NB4 (cell line): ENCODE data around the gene PTGS1.
"Not testable (repeated sequence)": the region's sequence is repeated elsewhere in the genome, so short reads cannot be mapped to it uniquely, and the experiment has no call there.

Experiments used
- DNase-seq: peaks from one replicate; pipeline ENCODE4 v3.0.0; 2010; ENCODE audit warnings: low read depth
- H3K4me3 ChIP-seq: one replicate; pipeline ENCODE4 v1.5.1; 2011; ENCODE audit warnings: mild to moderate bottlenecking, low read depth, low read length, moderate library complexity
- CTCF ChIP-seq: IDR thresholded peaks from one replicate; pipeline ENCODE4 v1.5.1; 2012; ENCODE audit warnings: low read depth, low read length
- MAX ChIP-seq: IDR thresholded peaks from 2 replicates; pipeline ENCODE4 v1.6.1; 2011; ENCODE audit warnings: low read depth, low read length
- MYC ChIP-seq: IDR thresholded peaks from 2 replicates; pipeline ENCODE4 v1.6.1; 2011; ENCODE audit warnings: low read depth, low read length
- POLR2A ChIP-seq: IDR thresholded peaks from 2 replicates; pipeline ENCODE4 v1.6.1; 2011; ENCODE audit warnings: mild to moderate bottlenecking; ENCODE audit not compliant: insufficient read length; ENCODE audit errors: extremely low read depth

PTGS1 gene

GRCh38 chr9:122356627-122357026 lies 14.2 kb upstream of the PTGS1 start:
- no peak overlapping the region for H3K4me3 ChIP-seq
- peak; percentile 18 for DNase-seq
- TF ChIP-seq MAX, result no peak
- TF ChIP-seq POLR2A, result no peak
- TF ChIP-seq MYC, result no peak
- TF ChIP-seq CTCF, result peak; percentile 45

- no peak overlapping the region for H3K4me3 ChIP-seq
- no peak for DNase-seq
- TF ChIP-seq MYC, result no peak
- TF ChIP-seq CTCF, result no peak
- no peak for TF ChIP-seq MAX
- TF ChIP-seq POLR2A, result no peak
These were observed 9.9 kb upstream of the PTGS1 start for GRCh38 chr9:122360891-122361290.

GRCh38 chr9:122363131-122363530 lies 7.7 kb upstream of the PTGS1 start:
- H3K4me3 ChIP-seq, DNase-seq: not testable (repeated sequence)

GRCh38 chr9:122364117-122364782 lies 6.6 kb upstream of the PTGS1 start:
- H3K4me3 ChIP-seq, result no peak overlapping the region
- no peak for TF ChIP-seq CTCF
- TF ChIP-seq POLR2A, result no peak
- TF ChIP-seq MAX, result no peak
- TF ChIP-seq MYC, result no peak
- DNase-seq, result no peak

GRCh38 chr9:122364783-122365150 lies 6.1 kb upstream of the PTGS1 start:
- no peak overlapping the region for H3K4me3 ChIP-seq
- TF ChIP-seq MAX (no peak), MYC (no peak), POLR2A (no peak), CTCF (no peak)
- no peak for DNase-seq

GRCh38 chr9:122366074-122366660 lies 4.7 kb upstream of the PTGS1 start:
- no peak overlapping the region for H3K4me3 ChIP-seq
- no peak for TF ChIP-seq MAX
- no peak for TF ChIP-seq POLR2A
- no peak for TF ChIP-seq CTCF
- DNase-seq, result no peak
